Measurements from ENCODE around the gene HOGA1. TPM values are rescaled to one million over a fixed set of nuclear protein-coding genes. Genes with fewer than 3 reads are reported as not detected.

HOGA1 gene
- total RNA-seq, 1 experiment from 2014 or later, result 0.15 TPM

GRCh38 chr10:97566336-97566996, 17.7 kb upstream of the HOGA1 start:
- no peak for TF ChIP-seq IRF2 (CRISPR knock-in tag; IDR thresholded peaks at IDR 0.05; ENCODE audit: borderline replicate concordance, low read depth)
- TF ChIP-seq AR (CRISPR knock-in tag; IDR thresholded peaks at IDR 0.05), result no peak
- no peak for TF ChIP-seq ZMAT4 (CRISPR knock-in tag; IDR thresholded peaks at IDR 0.05)
- no peak for TF ChIP-seq NR3C1 (CRISPR knock-in tag; conservative IDR thresholded peaks at IDR 0.05; ENCODE audit: low read depth)
- TF ChIP-seq ZNF263 (CRISPR knock-in tag; IDR thresholded peaks at IDR 0.05; ENCODE audit: low read depth), result no peak
- no peak for TF ChIP-seq MLX (CRISPR knock-in tag; IDR thresholded peaks at IDR 0.05)
- no peak for TF ChIP-seq SP1 (CRISPR knock-in tag; conservative IDR thresholded peaks at IDR 0.05)
- no peak for TF ChIP-seq ZNF671 (CRISPR knock-in tag; IDR thresholded peaks at IDR 0.05)
- TF ChIP-seq OVOL2 (CRISPR knock-in tag; IDR thresholded peaks at IDR 0.05; ENCODE audit: borderline replicate concordance), result no peak
- TF ChIP-seq FOXK1 (CRISPR knock-in tag; IDR thresholded peaks at IDR 0.05), result no peak
- TF ChIP-seq ESRRA (CRISPR knock-in tag; IDR thresholded peaks at IDR 0.05; ENCODE audit: borderline replicate concordance), result no peak
- no peak for TF ChIP-seq ERG (CRISPR knock-in tag; IDR thresholded peaks at IDR 0.05)
- POLR2A ChIA-PET, result no interaction called here
- ATAC-seq, result no peak
- no peak overlapping the region for H3K4me3 Mint-ChIP-seq
- CTCF ChIA-PET, result no interaction called here
- H3K27me3 Mint-ChIP-seq (ENCODE audit: low read depth), result no peaks in the 10 kb centered on the region
- peaks cover 4% of the 10 kb centered on the region; the same call in 1 of the 2 replicates for H3K4me1 Mint-ChIP-seq
- H3K27ac Mint-ChIP-seq, result peak overlapping the region; percentile 40; the same call in 1 of the 2 replicates
- peaks cover 15% of the 10 kb centered on the region for H3K9me3 Mint-ChIP-seq
- DNase-seq (ENCODE audit: low spot score), result no peak
- peaks cover 15% of the 10 kb centered on the region for H3K36me3 Mint-ChIP-seq

GRCh38 chr10:97567891-97568290, 16.3 kb upstream of the HOGA1 start:
- no peak overlapping the region for H3K4me3 Mint-ChIP-seq
- peaks cover 4% of the 10 kb centered on the region; the same call in 1 of the 2 replicates for H3K4me1 Mint-ChIP-seq
- ATAC-seq (no peak), DNase-seq (ENCODE audit: low spot score) (no peak)
- H3K36me3 Mint-ChIP-seq, result 0 out of 2 replicates have a peak, but pooled peaks cover 5% of the 10 kb centered on the region
- H3K27ac Mint-ChIP-seq, result no peak overlapping the region
- CTCF ChIA-PET, result interaction anchor here (0.6 to 1.4 kb wide), 3 partner anchors 14 to 33 kb away, joined by 3 to 8 read pairs (median 3); no protein-coding TSS in a partner anchor
- H3K9me3 Mint-ChIP-seq, result peaks cover under 1% of the 10 kb centered on the region; the same call in 1 of the 2 replicates
- no peak for TF ChIP-seq ATF3 (CRISPR knock-in tag; conservative IDR thresholded peaks at IDR 0.05)
- no peak for TF ChIP-seq ESRRA (CRISPR knock-in tag; IDR thresholded peaks at IDR 0.05; ENCODE audit: borderline replicate concordance)
- no peak for TF ChIP-seq HMGXB4 (CRISPR knock-in tag; IDR thresholded peaks at IDR 0.05)
- no peak for TF ChIP-seq ATF6 (CRISPR knock-in tag; IDR thresholded peaks at IDR 0.05)
- TF ChIP-seq PRRX2 (CRISPR knock-in tag; IDR thresholded peaks at IDR 0.05), result no peak
- no peak for TF ChIP-seq FOXP1 (CRISPR knock-in tag; IDR thresholded peaks at IDR 0.05; ENCODE audit: borderline replicate concordance)
- POLR2A ChIA-PET, result no interaction called here
- no peaks in the 10 kb centered on the region for H3K27me3 Mint-ChIP-seq (ENCODE audit: low read depth)
